Osteoblast (primary cell): ENCODE measurements around the gene PAFAH2. TPM values are rescaled to one million over a fixed set of nuclear protein-coding genes. Genes with fewer than 3 reads are reported as not detected.

Experiments used
- DNase-seq: peaks from one replicate; pipeline ENCODE4 v3.0.0; 2011; ENCODE audit warnings: low spot score, mixed read lengths; ENCODE audit not compliant: insufficient read length; ENCODE audit errors: missing footprints
- H2AFZ ChIP-seq: 2 replicates; pipeline ENCODE4 v1.6.0; 2011; ENCODE audit warnings: mild to moderate bottlenecking, low read length
- H3K27ac ChIP-seq: 2 replicates; pipeline ENCODE4 v1.5.1; 2011; ENCODE audit warnings: mild to moderate bottlenecking, low read depth, low read length, moderate library complexity
- H3K27me3 ChIP-seq: 2 replicates; pipeline ENCODE4 v1.6.0; 2012; ENCODE audit warnings: mild to moderate bottlenecking, control low read depth, inconsistent platforms, low read length, moderate library complexity; ENCODE audit not compliant: insufficient read depth
- H3K36me3 ChIP-seq: 2 replicates; pipeline ENCODE4 v1.5.1; 2011; ENCODE audit warnings: mild to moderate bottlenecking, low read length, control low read depth, moderate library complexity; ENCODE audit not compliant: insufficient read depth
- H3K4me1 ChIP-seq: 2 replicates; pipeline ENCODE4 v1.5.1; 2011; ENCODE audit warnings: mild to moderate bottlenecking, low read length, control low read depth, moderate library complexity; ENCODE audit not compliant: insufficient read depth
- H3K4me2 ChIP-seq: 2 replicates; pipeline ENCODE4 v1.6.0; 2011; ENCODE audit warnings: mild to moderate bottlenecking, low read length; ENCODE audit not compliant: insufficient read depth
- H3K4me3 ChIP-seq: fragments of 200-600 bp; sonication (generic); 3 replicates; pipeline ENCODE4 v1.5.1; 2012; ENCODE audit warnings: mild to moderate bottlenecking, low read length, inconsistent platforms; ENCODE audit not compliant: insufficient read depth
- H3K79me2 ChIP-seq: 2 replicates; pipeline ENCODE4 v1.6.0; 2012; ENCODE audit warnings: mild to moderate bottlenecking, low read length, control low read depth, inconsistent platforms; ENCODE audit not compliant: insufficient read depth
- H3K9me3 ChIP-seq: 2 replicates; pipeline ENCODE4 v1.5.1; 2011; ENCODE audit warnings: low read depth, low read length, control low read depth
- H4K20me1 ChIP-seq: 2 replicates; pipeline ENCODE4 v1.6.0; 2012; ENCODE audit warnings: mild to moderate bottlenecking, low read length, control low read depth; ENCODE audit not compliant: insufficient read depth
- CTCF ChIP-seq: IDR thresholded peaks from 2 replicates; pipeline ENCODE4 v1.5.1; 2011; ENCODE audit warnings: mild to moderate bottlenecking, low read depth, low read length, moderate library complexity; ENCODE audit errors: extremely low read depth
- total RNA-seq: library from RNA; depleted of rRNA; stranded (reverse); fragments of >200 nt; gene quantifications from 2 replicates; pipeline ENCODE4 v1.2.3, GENCODE V29; 2012

The PAFAH2 gene
- total RNA-seq, 1 donor: 6.9 TPM

DNA sequence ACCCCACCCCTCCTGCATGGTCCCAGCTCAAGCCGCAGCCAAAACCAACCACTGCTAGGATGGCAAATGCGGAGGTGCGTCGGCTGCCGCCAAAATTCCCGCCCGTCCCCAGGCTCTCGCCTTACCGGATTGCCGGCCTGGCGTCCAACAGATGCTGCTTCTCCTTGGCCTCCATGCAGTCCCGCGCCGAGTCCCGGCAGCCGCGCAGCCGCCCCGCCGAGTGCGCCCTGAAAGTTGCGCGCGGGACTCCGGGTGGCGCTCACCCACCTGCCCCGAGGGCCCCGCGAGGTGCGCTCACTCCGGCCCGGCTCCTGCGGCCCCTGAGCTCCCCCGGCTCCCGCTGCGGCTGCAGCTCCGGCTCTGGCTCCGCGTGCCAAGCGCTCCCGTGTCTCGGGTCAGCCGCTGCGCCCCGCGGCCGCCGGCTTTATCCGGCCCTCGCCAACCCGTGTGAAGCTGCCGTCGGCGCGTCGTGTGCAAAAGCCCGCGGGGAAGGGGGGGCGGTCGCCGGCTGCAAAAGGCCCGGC is 47.9 kb upstream of the PAFAH2 start, which contains the start of gene SLC30A2:
Gene SLC30A2 (minus strand): TSS at position 397 of the 524 bp plus-strand sequence. CDS start 222 bp downstream, at position 175.
- TF ChIP-seq CTCF: no peak
- no peaks in the 10 kb centered on the region for H3K9me3 ChIP-seq
- no peak within 1 kb of the TSS for H3K4me2 ChIP-seq
- H3K27ac ChIP-seq: no peak within 1 kb of the TSS
- no peaks in the 10 kb centered on the region for H3K4me1 ChIP-seq
- no peaks in the 10 kb centered on the region for H4K20me1 ChIP-seq
- no peak within 1 kb of the TSS for H2AFZ ChIP-seq
- no peak within 1 kb of the TSS for H3K4me3 ChIP-seq
- no peaks in the 10 kb centered on the region for H3K79me2 ChIP-seq
- DNase-seq: peak; percentile 81
- no peaks in the 10 kb centered on the region for H3K36me3 ChIP-seq
- H3K27me3 ChIP-seq: peaks cover 83% of the 10 kb centered on the region

- Histone ChIP-seq H4K20me1 (no peaks in the 10 kb centered on the region), H3K4me2 (no peak overlapping the region), H3K36me3 (no peaks in the 10 kb centered on the region), H3K79me2 (no peaks in the 10 kb centered on the region), H2AFZ (no peak overlapping the region), H3K4me1 (no peaks in the 10 kb centered on the region), H3K27me3 (peaks cover 80% of the 10 kb centered on the region), H3K27ac (no peak overlapping the region), H3K4me3 (no peak overlapping the region), H3K9me3 (no peaks in the 10 kb centered on the region)
- TF ChIP-seq CTCF: no peak
- peak; percentile 65 for DNase-seq
Observed at GRCh38 chr1:26044971-26045721, 47.3 kb upstream of the PAFAH2 start.

GRCh38 chr1:26044414-26044813 is 46.6 kb upstream of the PAFAH2 start:
- no peaks in the 10 kb centered on the region for H3K9me3 ChIP-seq
- no peaks in the 10 kb centered on the region for H3K79me2 ChIP-seq
- H3K36me3 ChIP-seq: no peaks in the 10 kb centered on the region
- peak; percentile 43 for DNase-seq
- H3K27me3 ChIP-seq: peaks cover 79% of the 10 kb centered on the region
- H3K27ac ChIP-seq: no peak overlapping the region
- TF ChIP-seq CTCF: no peak
- H3K4me1 ChIP-seq: no peaks in the 10 kb centered on the region
- H4K20me1 ChIP-seq: no peaks in the 10 kb centered on the region
- no peak overlapping the region for H3K4me3 ChIP-seq
- no peak overlapping the region for H2AFZ ChIP-seq
- no peak overlapping the region for H3K4me2 ChIP-seq

- H3K4me2 ChIP-seq: no peak overlapping the region
- no peaks in the 10 kb centered on the region for H3K36me3 ChIP-seq
- no peaks in the 10 kb centered on the region for H3K4me1 ChIP-seq
- TF ChIP-seq CTCF: no peak
- no peak overlapping the region for H3K4me3 ChIP-seq
- H3K27ac ChIP-seq: no peak overlapping the region
- no peak overlapping the region for H2AFZ ChIP-seq
- no peak for DNase-seq
- no peaks in the 10 kb centered on the region for H3K9me3 ChIP-seq
- H3K79me2 ChIP-seq: no peaks in the 10 kb centered on the region
- no peaks in the 10 kb centered on the region for H4K20me1 ChIP-seq
- peaks cover 72% of the 10 kb centered on the region for H3K27me3 ChIP-seq
Observed at GRCh38 chr1:26043765-26044164, 45.9 kb upstream of the PAFAH2 start.
